SK-N-SH treated with all-trans-retinoic acid at 6 μM for 48 hours (cell line): ENCODE results near the gene AFG1L.

ENCODE experiments used
- ATAC-seq: fragments of 200-7000 bp; cut with Tn5 transposase; 3 replicates; pipeline ENCODE4 v1.9.1; 2020; ENCODE audit warnings: mild to moderate bottlenecking, moderate library complexity
- ARNTL ChIP-seq: fragments of 450-650 bp; formaldehyde crosslinking; IDR thresholded peaks from 2 replicates; pipeline ENCODE4 v1.5.0; 2020; ENCODE audit warnings: low read depth, mild to moderate bottlenecking, moderate library complexity, borderline replicate concordance
- BACH2 ChIP-seq: fragments of 250-450 bp; sonication (Bioruptor Pico); IDR thresholded peaks from 2 replicates; pipeline ENCODE4 v1.9.0; 2021; ENCODE audit warnings: mild to moderate bottlenecking, borderline replicate concordance
- CSDC2 ChIP-seq: fragments of 250-450 bp; sonication (Bioruptor Pico); IDR thresholded peaks from 2 replicates; pipeline ENCODE4 v1.5.0; 2020; ENCODE audit warnings: mild to moderate bottlenecking, moderate library complexity
- CSRNP3 ChIP-seq: fragments of 250-450 bp; sonication (Bioruptor Pico); IDR thresholded peaks from 2 replicates; pipeline ENCODE4 v1.5.1; 2021; ENCODE audit warnings: mild to moderate bottlenecking, moderate library complexity
- ESRRG ChIP-seq: fragments of 250-450 bp; sonication (Bioruptor Pico); IDR thresholded peaks from 2 replicates; pipeline ENCODE4 v1.6.1; 2021; ENCODE audit warnings: mild to moderate bottlenecking
- GLIS3 ChIP-seq: fragments of 250-450 bp; sonication (Bioruptor Pico); IDR thresholded peaks from 2 replicates; pipeline ENCODE4 v1.5.0; 2020; ENCODE audit warnings: mild to moderate bottlenecking, moderate library complexity
- ISL1 ChIP-seq: fragments of 250-450 bp; sonication (Bioruptor Pico); IDR thresholded peaks from 2 replicates; pipeline ENCODE4 v2.1.2; 2022; ENCODE audit warnings: mild to moderate bottlenecking, moderate library complexity
- OSR1 ChIP-seq: fragments of 250-450 bp; sonication (Bioruptor Pico); IDR thresholded peaks from 2 replicates; pipeline ENCODE4 v1.8.0; 2022; ENCODE audit warnings: moderate library complexity, mild to moderate bottlenecking, inconsistent platforms
- PATZ1 ChIP-seq: fragments of 250-450 bp; sonication (Bioruptor Pico); IDR thresholded peaks from 2 replicates; pipeline ENCODE4 v1.8.0; 2020; ENCODE audit warnings: mild to moderate bottlenecking, moderate library complexity, borderline replicate concordance
- POU6F1 ChIP-seq: fragments of 250-450 bp; sonication (Bioruptor Pico); IDR thresholded peaks from 2 replicates; pipeline ENCODE4 v1.8.0; 2021; ENCODE audit warnings: low read depth, mild to moderate bottlenecking, moderate library complexity, borderline replicate concordance
- PPARA ChIP-seq: fragments of 250-450 bp; sonication (Bioruptor Pico); IDR thresholded peaks from 2 replicates; pipeline ENCODE4 v1.5.0; 2020; ENCODE audit warnings: mild to moderate bottlenecking, borderline replicate concordance
- RARB ChIP-seq: fragments of 250-450 bp; sonication (Bioruptor Pico); IDR thresholded peaks from 2 replicates; pipeline ENCODE4 v1.8.0; 2021; ENCODE audit warnings: mild to moderate bottlenecking, moderate library complexity
- SNAI2 ChIP-seq: fragments of 250-450 bp; sonication (Bioruptor Pico); IDR thresholded peaks from 2 replicates; pipeline ENCODE4 v1.5.0; 2020; ENCODE audit warnings: mild to moderate bottlenecking, moderate library complexity
- TCF4 ChIP-seq: fragments of 250-450 bp; sonication (Bioruptor Pico); IDR thresholded peaks from 2 replicates; pipeline ENCODE4 v1.8.0; 2021; ENCODE audit warnings: mild to moderate bottlenecking, moderate library complexity, borderline replicate concordance
- TOX ChIP-seq: fragments of 250-450 bp; sonication (Bioruptor Pico); IDR thresholded peaks from 2 replicates; pipeline ENCODE4 v1.8.0; 2021; ENCODE audit warnings: mild to moderate bottlenecking, moderate library complexity, borderline replicate concordance
- TSHZ2 ChIP-seq: fragments of 250-450 bp; sonication (Bioruptor Pico); IDR thresholded peaks from 2 replicates; pipeline ENCODE4 v1.5.0; 2020; ENCODE audit warnings: mild to moderate bottlenecking, moderate library complexity
- ZFP3 ChIP-seq: fragments of 250-450 bp; sonication (Bioruptor Pico); IDR thresholded peaks from 2 replicates; pipeline ENCODE4 v1.5.0; 2020; ENCODE audit warnings: mild to moderate bottlenecking, moderate library complexity
- ZFP30 ChIP-seq: fragments of 450-650 bp; formaldehyde crosslinking; IDR thresholded peaks from 2 replicates; pipeline ENCODE4 v1.5.0; 2022; ENCODE audit warnings: mild to moderate bottlenecking, moderate library complexity
- ZNF565 ChIP-seq: fragments of 450-650 bp; formaldehyde crosslinking; conservative IDR thresholded peaks from 2 replicates; pipeline ENCODE4 v1.5.0; 2020; ENCODE audit warnings: low read depth, mild to moderate bottlenecking, moderate library complexity
- ZNF8 ChIP-seq: fragments of 450-650 bp; formaldehyde crosslinking; IDR thresholded peaks from 2 replicates; pipeline ENCODE4 v1.5.0; 2020; ENCODE audit warnings: mild to moderate bottlenecking, moderate library complexity

The AFG1L gene

GRCh38 chr6:108556250-108556649 is 261.4 kb downstream of the AFG1L start:
- ATAC-seq, result no peak
- TF ChIP-seq BACH2 (CRISPR knock-in tag) (no peak), TOX (CRISPR knock-in tag) (no peak), ZFP30 (no peak), SNAI2 (CRISPR knock-in tag) (no peak), ZNF8 (CRISPR knock-in tag) (no peak), PATZ1 (CRISPR knock-in tag) (no peak), RARB (CRISPR knock-in tag) (no peak), CSRNP3 (CRISPR knock-in tag) (no peak), PPARA (CRISPR knock-in tag) (no peak), TCF4 (CRISPR knock-in tag) (no peak)

GRCh38 chr6:108556866-108557493 is 262.1 kb downstream of the AFG1L start:
- no peak for ATAC-seq
- no peak for TF ChIP-seq GLIS3 (CRISPR knock-in tag)
- no peak for TF ChIP-seq ZNF565
- no peak for TF ChIP-seq CSDC2 (CRISPR knock-in tag)
- TF ChIP-seq ZFP30, result no peak
- no peak for TF ChIP-seq TSHZ2 (CRISPR knock-in tag)
- TF ChIP-seq OSR1 (CRISPR knock-in tag), result no peak
- TF ChIP-seq ESRRG, result no peak
- TF ChIP-seq ARNTL (CRISPR knock-in tag), result no peak
- no peak for TF ChIP-seq BACH2 (CRISPR knock-in tag)
- TF ChIP-seq POU6F1 (CRISPR knock-in tag), result no peak
- no peak for TF ChIP-seq ISL1
- TF ChIP-seq TOX (CRISPR knock-in tag), result no peak
- TF ChIP-seq ZFP3, result no peak
- TF ChIP-seq ZNF8 (CRISPR knock-in tag), result no peak
- no peak for TF ChIP-seq SNAI2 (CRISPR knock-in tag)
- TF ChIP-seq CSRNP3 (CRISPR knock-in tag), result no peak
